NCI-H146 treated with DMSO at 0.1 percent for 48 hours (cell line): Measurements from ENCODE around the gene SDK2.
"Not testable (repeated sequence)": the region's sequence is repeated elsewhere in the genome, so short reads cannot be mapped to it uniquely, and the experiment has no call there.

Source experiments
- DNase-seq: peaks from one replicate; lab custom pipeline; 2025; ENCODE audit not compliant: unreplicated experiment; lab: John Stamatoyannopoulos, UW

The SDK2 gene

DNA sequence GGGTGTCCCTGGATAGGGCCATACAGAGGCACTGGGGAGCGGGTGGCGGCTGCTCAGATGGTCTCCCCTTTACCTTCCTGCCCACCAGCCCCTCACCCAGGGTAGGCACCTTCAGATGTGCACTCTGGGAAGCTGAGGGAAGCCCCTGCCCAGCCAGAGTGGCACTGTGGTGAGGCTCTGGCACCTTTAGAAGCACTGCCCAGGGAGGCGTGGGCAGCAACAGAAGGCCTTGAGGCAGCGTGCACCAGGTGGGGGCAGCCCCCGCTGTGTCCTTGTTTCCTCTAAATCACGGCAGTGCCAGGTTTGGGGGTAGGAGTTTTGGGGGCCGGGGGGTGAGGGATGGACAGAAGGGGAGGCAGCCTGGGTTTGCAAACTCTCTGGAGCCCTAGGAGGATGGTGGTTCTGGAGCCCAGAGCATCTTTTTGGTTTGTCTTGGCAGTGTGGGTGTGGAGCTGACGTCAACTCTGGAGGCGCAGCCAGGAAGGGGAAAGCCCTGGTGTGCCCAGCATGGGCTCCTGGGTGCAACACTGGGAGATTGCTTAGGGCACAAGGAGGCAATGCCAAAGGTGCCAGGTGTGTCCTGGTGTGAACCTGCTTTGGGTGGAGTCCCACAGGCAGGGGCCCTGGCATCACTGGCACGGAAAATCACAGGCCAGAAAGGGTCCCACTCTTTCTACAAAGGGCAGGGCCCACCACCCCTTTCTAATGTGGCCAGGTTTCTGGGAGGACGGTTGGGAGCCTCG, 309.3 kb downstream of the SDK2 start:
- no peak for DNase-seq

DNA sequence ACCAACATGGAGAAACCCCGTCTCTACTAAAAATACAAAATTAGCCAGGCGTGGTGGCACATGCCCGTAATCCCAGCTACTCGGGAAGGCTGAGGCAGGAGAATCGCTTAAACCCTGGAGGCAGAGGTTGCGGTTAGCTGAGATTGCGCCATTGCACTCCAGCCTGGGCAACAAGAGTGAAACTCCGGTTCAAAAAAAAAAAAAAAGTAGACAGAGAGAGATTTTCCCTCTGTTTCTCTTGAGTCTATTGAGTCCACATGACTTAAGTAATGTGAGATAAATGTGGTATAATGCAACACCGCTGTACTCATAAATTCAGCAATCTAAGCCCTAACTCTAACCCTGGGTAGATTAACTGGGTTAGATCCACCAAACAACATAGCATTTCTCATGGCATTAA, 310.8 kb downstream of the SDK2 start:
- not testable (repeated sequence) for DNase-seq

DNA sequence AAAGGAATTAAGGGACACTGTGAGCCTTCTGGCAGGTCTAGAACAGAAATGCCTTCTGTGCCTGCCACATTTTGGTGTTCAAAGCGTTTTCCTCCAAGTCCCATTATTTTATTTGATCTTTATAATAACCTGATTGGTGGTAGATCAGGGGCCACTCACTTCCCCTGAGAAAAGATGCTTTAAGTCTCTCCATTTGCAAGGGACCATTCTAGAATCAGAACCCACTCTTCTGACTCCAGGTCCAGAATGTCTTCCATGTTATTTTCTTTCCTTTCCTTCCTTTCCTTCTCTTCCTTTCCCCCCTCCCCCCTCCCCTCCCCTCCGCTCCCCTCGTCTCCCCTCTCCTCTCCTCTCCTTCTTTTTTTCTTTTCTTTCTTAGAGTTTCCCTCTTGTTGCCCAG, 313.2 kb downstream of the SDK2 start:
- no peak for DNase-seq

DNA sequence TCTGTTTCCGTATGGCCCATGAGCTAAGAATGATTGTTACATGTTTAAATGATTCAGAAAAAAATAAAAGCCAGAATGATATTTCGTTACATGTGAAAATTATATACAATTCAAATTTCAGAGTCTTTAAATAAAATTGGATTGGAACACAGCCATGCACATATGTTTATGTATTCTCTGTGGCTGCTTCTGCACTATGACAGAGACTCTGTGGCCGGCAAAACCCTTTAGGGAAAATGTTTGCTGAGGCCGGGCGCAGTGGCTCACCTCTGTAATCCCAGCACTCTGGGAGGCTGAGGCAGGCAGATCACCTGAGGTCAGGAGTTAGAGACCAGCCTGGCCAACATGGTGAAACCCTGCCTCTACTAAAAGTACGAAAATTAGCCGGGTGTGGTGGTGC, 316.6 kb downstream of the SDK2 start:
- no peak for DNase-seq

DNA sequence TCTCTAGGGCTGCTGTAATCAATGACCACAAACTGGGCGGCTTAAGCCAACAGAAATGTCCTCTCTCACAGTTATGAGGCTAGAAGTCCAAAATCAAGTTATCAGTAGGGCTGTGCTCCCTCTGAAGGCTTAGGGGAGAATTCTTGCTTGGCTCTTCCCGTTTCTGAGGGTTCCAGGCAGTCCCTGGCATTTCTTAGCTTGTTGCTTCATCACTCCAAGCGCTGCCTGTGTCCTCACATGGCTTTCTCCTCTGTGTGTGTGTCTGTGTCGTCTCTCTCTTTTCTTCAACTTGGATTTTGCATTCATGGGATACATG, 318.8 kb downstream of the SDK2 start:
- no peak for DNase-seq

DNA sequence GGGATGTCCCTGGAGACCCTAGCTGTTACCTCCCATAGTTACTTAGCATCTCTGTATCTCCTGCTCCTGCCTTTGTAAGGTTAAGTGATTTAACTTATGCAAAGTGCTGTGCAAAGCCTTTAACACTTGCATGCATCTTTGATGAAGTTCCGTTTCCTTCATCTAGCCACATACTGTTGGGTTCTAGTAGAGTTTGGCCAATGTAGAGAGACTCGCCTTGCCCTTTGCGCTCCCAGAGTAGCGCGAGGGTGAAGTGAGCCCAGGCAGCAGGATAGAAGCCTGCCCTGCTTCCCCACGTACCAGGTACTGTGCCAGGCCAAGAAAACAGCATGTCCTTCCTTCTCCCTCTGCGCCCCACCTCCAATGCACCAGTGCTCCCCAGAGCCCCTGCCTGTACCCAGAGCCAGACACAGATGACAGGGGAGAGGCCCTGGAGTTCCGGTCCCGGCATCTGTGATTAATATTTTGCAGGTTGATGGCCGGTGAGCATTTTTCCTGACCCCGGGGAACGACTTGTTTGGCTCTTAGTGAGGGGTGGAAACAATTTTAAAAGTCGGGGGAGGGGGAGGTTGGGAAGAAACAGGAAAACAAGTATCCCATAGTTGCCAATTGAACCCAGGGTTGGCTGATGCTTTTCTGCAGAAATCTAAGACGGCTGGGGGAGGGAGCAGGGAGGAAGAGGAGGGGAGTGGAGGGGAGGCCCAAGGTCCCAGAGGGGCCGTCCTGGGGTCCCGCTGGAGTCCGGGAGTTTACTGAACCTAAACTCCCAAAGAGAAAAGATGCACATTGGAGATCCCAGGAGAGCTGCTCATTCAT, 319.3 kb downstream of the SDK2 start:
- no peak for DNase-seq

DNA sequence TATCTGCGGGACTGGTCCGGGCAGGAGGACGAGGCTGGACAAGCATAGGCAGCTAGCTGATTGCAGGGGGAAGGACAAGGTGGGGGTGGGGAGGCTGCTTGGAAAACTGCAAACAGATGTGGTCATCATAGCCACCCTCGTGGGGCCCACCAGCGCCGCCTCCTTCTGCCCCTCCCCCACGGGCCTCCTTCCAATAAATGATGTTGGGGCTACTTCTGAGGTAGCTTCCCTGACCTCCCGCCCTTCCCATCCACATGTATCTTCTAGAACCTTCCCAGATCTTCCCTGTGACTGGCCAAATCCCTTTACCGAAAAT, 320.1 kb downstream of the SDK2 start:
- DNase-seq, result no peak

DNA sequence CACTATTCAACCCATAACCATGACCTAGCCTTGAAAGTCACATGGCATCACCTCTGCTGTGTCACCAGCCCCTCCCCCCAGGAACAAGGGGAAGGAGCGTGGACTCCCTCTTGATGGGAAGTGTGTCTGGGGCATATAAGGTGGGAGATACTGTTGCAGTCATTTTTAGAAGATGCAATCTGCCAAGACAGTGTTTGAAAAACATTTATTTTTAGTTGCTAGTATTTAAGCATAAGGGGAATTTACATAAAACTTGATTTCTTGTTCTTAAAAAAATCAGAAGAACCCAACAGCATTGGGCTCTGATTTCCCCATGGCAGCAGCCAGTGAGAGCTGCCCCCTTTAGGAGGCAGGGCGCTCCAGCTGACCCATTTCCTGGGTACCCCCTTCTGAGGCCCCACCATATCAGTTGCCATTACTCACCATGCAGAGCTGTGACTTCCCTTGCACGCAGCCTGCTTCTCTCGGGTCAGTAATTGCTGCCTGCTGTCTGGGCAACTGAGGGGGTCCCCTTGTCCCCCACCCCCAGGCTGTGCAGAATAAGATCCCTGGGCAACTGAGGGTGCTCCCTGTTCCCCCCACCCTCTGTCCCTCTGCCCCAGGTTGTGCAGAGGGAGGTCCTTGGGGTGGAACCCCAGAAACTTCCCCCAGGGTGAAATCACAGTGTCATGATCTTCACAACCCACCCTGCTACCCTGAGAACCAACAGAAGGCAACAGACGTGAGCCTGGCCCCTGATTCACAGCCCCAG, 320.7 kb downstream of the SDK2 start:
- no peak for DNase-seq

DNA sequence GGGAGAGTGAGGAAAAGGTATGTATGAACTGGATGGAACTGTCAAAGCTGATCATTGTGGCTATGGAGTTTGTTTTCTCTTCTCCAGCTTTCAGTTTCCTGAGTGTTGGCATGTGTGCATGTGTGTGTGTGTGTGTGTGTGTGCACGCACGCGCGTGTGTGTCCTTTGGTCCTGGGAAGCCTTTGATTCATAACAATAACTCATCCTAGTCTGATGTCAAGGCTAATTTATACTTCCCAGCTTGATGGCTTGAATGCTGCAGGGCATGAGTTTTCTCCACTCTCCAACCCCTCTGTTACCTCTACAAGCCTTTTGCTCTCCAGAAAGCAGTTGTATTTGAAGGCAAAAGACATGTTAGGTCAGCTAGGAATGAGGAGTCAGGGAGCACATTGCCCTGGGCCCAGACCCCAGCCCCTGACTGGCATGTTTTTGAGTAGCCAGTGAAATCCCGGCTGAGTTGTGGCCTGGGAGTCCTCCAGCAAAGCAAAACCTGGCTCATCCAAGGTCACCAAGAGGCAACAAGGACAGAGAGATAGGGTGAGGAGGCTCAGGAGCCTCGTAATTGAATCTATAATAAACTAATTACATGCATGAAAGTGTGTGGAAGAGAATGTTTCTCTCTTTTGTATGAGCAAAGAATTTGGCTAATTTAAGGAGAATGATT, 323.5 kb downstream of the SDK2 start:
- DNase-seq, result no peak

DNA sequence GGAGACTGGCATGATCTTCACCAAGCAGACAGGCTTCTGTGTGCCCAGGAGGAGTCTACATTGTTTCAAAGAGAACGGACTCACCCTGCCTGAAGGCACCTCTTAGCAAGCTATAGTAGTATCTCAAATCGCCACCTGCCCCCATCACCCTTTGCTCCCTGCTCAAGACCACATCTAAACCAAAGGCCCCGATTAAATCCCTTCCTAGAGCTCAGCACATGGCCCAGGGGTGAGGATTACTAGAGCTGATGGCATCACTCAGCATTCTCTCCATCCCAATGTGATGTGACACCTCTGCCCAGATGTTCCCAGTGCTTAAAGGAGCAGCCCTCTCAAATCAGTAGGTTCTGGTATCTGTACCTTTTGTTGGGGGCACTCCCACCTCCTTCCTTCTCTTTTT, 324.5 kb downstream of the SDK2 start:
- DNase-seq, result no peak

DNA sequence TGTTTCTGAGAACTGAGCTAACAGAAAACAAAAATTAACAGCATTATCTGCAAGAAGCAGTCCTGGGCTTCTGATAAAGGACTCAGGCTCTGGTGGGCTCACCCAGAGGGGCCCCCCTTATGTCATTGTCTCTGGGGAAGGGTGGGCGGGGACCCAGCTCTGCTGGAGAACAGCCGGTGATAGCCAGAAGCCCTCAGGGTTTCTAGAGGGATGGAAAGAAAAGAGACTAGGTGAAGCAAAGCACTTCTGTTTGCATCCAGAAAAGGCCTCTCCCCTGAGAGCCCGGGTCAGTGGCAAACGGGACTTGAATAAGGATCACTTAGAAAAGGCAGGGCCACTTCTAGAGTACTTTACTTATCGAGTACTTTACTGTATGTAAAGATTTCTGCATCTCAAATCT, 325.4 kb downstream of the SDK2 start:
- no peak for DNase-seq

DNA sequence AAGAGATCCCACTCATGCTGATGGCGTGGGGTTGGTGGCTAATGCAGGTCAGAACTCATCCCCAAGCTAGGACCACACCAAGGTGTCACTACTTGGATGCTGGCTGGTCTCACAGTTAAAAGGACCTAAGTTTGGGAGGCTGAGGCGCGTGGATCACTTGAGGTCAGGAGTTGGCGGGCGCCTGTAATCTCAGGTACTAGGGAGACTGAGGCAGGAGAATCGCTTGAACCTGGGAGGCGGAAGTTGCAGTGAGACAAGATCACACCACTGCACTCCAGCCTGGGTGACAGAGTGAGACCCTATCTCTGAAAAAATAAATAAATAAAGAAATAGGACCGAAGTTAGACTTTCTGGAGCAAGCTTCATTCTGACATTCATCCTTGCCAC, 325.8 kb downstream of the SDK2 start:
- DNase-seq, result no peak

DNA sequence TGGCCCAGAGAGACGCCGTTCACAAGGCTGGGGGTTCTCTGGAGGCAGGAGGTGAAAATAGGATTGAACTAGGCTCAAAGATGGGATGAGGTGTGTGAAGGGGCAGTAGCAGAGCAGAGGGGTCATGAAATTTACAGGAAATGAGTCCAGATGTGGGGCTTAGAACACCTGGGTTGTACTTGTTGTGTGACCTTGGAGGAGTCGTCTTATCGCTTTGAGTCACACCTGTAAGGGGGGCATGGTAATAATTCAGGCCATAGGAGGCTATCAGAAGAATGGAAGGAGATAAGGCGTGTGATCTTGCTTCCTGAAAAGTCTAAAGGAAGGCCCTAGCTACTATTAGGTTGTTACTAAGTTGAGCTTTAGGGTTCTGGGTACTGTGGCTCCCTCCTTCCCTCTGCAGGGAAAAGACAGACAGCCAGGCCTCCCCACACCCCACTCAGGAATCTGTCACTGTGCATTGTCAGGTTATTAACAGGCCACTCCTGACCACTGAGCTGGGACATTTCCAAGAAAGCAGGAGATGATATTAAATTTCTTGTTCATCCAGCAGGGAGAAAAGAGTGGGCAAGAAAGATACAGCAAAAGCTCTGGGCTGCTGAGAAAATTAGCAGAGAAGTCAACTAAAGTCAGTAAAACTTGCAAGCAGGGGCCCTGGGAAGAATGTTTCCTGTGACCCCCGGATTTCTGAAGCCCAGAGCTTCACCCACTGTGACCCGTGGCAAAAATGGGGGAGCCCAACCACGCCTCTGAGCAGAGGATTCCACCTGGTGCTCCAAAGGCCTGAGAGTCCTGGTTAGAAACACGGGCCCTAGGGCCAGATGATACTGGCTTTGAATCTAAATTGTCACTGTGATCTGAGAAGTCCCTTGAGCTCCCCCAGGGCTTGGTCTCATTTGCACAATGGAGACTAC, 326.5 kb downstream of the SDK2 start:
- DNase-seq, result no peak

DNA sequence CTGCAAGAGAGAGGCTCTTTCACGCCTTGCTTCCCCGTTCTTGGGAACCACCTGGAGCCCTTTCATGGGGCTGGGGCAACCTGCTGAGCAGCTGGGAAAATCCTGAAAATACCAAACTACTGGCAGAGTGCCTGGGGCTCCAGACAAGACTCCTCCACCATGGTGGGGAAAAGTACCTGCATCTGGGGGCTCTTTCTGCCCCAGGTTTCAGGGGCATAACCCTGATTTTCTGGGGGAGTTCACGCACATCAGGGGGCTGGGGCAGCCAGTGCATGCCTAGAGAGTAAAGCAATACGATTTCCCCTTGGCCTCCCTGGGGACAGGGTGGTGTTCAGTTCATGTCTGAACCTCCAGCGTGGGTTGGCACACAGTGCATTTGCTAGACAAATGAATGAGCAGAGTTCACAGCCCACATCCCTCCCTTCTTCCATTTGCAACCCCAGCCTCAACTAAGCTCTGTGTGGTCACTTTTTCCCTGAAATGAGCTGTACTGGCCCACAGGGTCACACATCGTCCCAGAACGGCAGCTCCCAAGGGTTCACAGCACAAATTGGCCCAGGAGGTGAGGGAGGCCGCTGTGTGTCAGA, 327.2 kb downstream of the SDK2 start:
- no peak for DNase-seq

DNA sequence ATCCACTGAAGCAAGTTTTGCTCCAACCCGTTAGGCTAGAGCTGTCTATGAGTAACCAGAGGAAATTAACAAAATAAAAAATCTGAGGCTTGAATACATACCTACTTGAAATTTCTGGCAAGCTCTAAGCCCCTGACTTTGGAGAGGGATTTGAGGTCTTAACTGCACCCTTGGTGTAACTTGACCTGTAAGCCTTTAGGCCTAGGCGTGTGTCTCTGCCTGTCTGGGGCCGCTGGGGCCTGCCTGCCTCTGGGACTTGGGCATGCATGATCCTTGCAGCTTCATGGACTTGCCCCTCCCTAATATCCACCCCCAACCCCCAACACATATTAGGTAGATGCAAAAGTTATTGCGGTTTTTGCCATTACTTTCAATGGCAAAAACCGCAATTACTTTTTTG, 328.8 kb downstream of the SDK2 start:
- DNase-seq, result no peak

DNA sequence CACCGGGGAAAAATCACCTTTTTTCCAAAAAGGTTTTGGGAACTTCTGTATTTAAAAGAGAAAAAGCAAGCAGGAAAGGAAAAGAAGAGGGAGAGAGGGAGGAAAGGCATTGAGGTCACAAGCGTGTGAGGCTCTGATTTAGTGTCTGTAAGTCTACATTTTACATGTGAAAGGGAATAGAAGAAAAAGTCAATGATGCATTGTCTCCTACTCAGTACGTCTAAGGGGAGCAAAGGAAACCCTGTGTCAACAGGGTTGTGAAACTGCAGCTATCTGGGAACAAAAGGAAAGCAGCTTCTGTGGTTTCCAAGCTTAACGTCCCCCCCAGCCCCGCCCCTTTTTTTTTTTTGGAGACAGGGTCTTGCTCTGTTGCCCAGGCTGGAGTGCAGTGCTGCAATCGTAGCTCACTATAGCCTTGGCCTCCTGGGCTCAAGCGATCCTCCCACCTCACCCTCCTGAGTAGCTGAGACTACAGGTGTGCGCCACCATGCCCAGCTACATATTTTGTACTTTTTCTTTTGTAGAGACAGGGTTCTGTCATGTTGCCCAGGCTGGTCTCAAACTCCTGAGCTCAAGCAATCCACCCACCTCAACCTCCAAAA, 330.6 kb downstream of the SDK2 start:
- DNase-seq, result no peak

DNA sequence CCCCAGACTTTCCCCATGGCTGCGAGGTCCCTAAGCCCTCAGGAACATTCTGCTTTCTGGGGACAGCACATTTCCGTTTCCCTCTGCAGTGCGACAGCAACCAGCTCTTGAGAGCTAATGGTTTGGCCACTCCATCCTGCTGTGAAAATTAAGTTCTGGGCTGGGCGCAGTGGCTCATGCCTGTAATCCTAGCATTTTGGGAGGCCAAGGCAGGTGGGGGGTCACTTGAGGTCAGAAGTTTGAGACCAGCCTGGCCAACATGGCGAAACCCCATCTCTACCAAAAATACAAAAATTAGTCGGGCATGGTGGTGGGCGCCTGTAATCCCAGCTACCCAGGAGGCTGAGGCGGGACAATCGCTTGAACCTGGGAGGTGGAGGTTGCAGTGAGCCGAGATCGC, 331.4 kb downstream of the SDK2 start:
- DNase-seq, result not testable (repeated sequence)

DNA sequence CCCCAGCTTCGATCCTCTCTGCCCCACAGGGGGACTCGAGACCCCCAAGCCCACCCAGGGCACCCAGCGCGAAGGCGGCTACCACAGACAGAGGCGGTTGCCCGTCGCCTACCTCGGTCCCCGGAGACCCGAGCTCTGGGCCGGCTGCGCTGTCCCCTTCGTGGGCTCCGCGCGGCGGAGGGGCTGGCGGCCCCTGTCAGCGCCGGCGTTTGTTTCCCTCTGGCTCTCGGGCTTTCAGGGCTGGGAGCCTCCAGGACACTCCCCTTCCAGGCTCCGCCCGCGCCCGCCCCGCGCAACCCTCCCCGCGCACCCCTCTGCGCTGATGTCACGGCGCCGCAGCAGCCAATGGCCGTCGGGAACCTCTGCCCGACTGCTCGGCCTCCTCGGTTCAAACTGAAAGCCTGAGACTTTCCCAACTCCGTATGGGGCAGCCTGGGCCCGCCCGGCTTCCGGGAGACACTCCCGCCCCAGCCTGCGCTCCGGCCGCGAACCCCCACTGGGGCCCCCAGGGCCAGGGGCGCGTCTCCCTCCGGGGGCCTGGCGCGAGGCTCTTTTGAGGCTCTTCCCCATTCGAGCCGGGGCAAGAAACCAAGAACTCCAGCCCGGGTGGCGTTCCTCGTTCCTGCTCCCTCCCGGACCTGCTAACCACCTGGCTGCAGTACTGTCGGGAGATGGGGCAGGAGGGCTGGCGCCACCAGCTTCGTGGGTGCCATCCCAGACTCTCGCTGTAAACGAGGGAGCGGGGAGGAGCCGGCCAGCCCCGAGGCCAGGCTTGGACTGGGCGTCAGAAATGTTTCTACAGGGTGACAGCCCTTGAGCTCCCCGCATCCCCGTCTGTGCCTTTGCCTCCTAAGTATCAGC, 332.2 kb downstream of the SDK2 start, which contains the start of gene CDC42EP4:
TSS of gene CDC42EP4 (minus strand) at position 221 of the 861 bp plus-strand sequence. CDS start 25,501 bp downstream, outside the sequence.
- peak; percentile 63 for DNase-seq

DNA sequence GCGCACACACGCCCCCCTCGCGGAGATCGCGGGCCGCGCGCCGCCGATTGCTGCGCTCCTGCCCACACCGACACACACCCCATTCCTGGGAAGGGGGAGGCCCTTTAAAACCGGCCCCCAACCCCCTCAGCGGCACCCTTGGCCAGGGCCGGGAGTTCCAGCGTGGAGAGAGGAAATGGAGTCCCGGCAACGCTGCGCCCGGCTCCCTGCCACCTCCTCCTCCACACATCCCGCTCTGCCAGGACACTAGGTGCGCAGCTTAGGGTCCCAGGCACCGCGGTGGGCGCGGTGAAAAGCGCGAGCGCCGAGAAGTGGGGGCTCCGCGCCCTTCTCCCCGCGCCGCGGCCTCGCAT, 332.8 kb downstream of the SDK2 start:
- no peak for DNase-seq
